ENCODE data around the gene APOBEC2. TPM values are rescaled to one million over a fixed set of nuclear protein-coding genes. Genes with fewer than 3 reads are reported as not detected.

The APOBEC2 gene
- total and polyA plus RNA-seq, 4 experiments from 2014 or later = 0.44 to 0.91 TPM; not detected in 2

GRCh38 chr6:41066867-41067304 is 13.9 kb downstream of the APOBEC2 start:
- Histone ChIP-seq H3K27ac (ENCODE audit: low read depth, low read length) (no peak overlapping the region), H3K4me1 (ENCODE audit: insufficient read depth, low read length) (peaks cover 15% of the 10 kb centered on the region), H3K9me3 (ENCODE audit: control insufficient read depth in 1 of 2, low read length in 2 of 2) (no peaks in the 10 kb centered on the region), H3K27me3 (ENCODE audit: insufficient read depth, low read length) (no peaks in the 10 kb centered on the region), H3K36me3 (ENCODE audit: insufficient read depth, low read length) (peaks cover 32% of the 10 kb centered on the region), H3K4me3 (ENCODE audit: low read length in 2 of 2) (no peak overlapping the region)
- H3K36me3 Mint-ChIP-seq = peaks cover 45 to 69% of the 10 kb centered on the region in 2 donors
- POLR2A ChIA-PET (ENCODE audit: partially characterized antibody) = no interaction called here
- intact Hi-C loops (cut with micrococcal nuclease) = loop anchor here (1.0 kb wide), 1 partner anchor 61 kb away; no protein-coding TSS in a partner anchor
- H3K9me3 Mint-ChIP-seq = no peaks in the 10 kb centered on the region
- peak overlapping the region; percentile 15 to 82 (median 70) for H3K27ac Mint-ChIP-seq
- H3K4me3 Mint-ChIP-seq = peak overlapping the region in 1 of 8 donors; percentile 26
- DNase-seq = peak; percentile 43 to 62 (median 54)
- CTCF ChIA-PET (ENCODE audit: partially characterized antibody) = interaction anchor here (0.9 to 4.5 kb wide), 7 partner anchors 8 to 62 kb away, joined by 3 to 22 read pairs (median 5); partner anchors contain the start of gene UNC5CL
- H3K27me3 Mint-ChIP-seq = no peaks in the 10 kb centered on the region
- peaks cover 15 to 25% (median 23%) of the 10 kb centered on the region in 4 donors for H3K4me1 Mint-ChIP-seq

- Histone ChIP-seq H3K27me3 (ENCODE audit: insufficient read depth, low read length) (no peaks in the 10 kb centered on the region), H3K36me3 (ENCODE audit: insufficient read depth, low read length) (peaks cover 17% of the 10 kb centered on the region), H3K4me3 (ENCODE audit: low read length in 2 of 2) (peak overlapping the region; percentile 59 to 94), H3K4me1 (ENCODE audit: insufficient read depth, low read length) (peaks cover 42% of the 10 kb centered on the region), H3K9me3 (ENCODE audit: control insufficient read depth in 1 of 2, low read length in 2 of 2) (no peaks in the 10 kb centered on the region), H3K27ac (ENCODE audit: low read depth, low read length) (peak overlapping the region; percentile 97)
- Mint-ChIP-seq H3K4me1 (peaks cover 35 to 62% (median 49%) of the 10 kb centered on the region in 4 donors), H3K9me3 (peaks cover 0 to 5% (median 0%) of the 10 kb centered on the region in 8 donors), H3K4me3 (peak overlapping the region; percentile 91 to 98 (median 96)), H3K36me3 (peaks cover 16 to 55% of the 10 kb centered on the region in 2 donors), H3K27ac (peak overlapping the region; percentile 90 to 99 (median 97)), H3K27me3 (no peaks in the 10 kb centered on the region)
- intact Hi-C loops (cut with micrococcal nuclease) = loop anchor here (5.0 kb wide), 1 partner anchor 491 kb away; no protein-coding TSS in a partner anchor
- DNase-seq = no peak
- ChIA-PET CTCF (ENCODE audit: partially characterized antibody) (interaction anchor here (0.5 to 1.3 kb wide), 3 partner anchors 32 to 74 kb away, joined by 3 to 9 read pairs (median 3); no protein-coding TSS in a partner anchor), POLR2A (ENCODE audit: partially characterized antibody) (interaction anchor here (0.9 to 3.0 kb wide), 4 partner anchors 16 to 227 kb away, joined by 3 to 24 read pairs (median 6); no protein-coding TSS in a partner anchor)
Measured at GRCh38 chr6:41071501-41071922, 18.5 kb downstream of the APOBEC2 start.

GRCh38 chr6:41071923-41072835 is 19.2 kb downstream of the APOBEC2 start, which contains the start of gene OARD1:
TSS of gene OARD1 (minus strand) at chr6:41072356. CDS start at chr6:41071634, 722 bp downstream.
- Mint-ChIP-seq H3K9me3 (peaks cover 0 to 5% (median 0%) of the 10 kb centered on the region in 8 donors), H3K4me3 (peak within 1 kb of the TSS; percentile 91 to 98 (median 97)), H3K27ac (peak within 1 kb of the TSS; percentile 90 to 99 (median 97)), H3K36me3 (peaks cover 9 to 48% of the 10 kb centered on the region in 2 donors), H3K27me3 (no peaks in the 10 kb centered on the region), H3K4me1 (peaks cover 34 to 60% (median 46%) of the 10 kb centered on the region in 4 donors)
- intact Hi-C loops (cut with micrococcal nuclease) = loop anchor here (1.0 to 5.0 kb wide), 7 partner anchors 43 to 1957 kb away; partner anchors contain the start of genes SAYSD1 and TFEB
- Histone ChIP-seq H3K4me3 (ENCODE audit: low read length in 2 of 2) (peak within 1 kb of the TSS; percentile 59 to 94), H3K27ac (ENCODE audit: low read depth, low read length) (peak within 1 kb of the TSS; percentile 97), H3K27me3 (ENCODE audit: insufficient read depth, low read length) (no peaks in the 10 kb centered on the region), H3K4me1 (ENCODE audit: insufficient read depth, low read length) (peaks cover 47% of the 10 kb centered on the region), H3K36me3 (ENCODE audit: insufficient read depth, low read length) (peaks cover 15% of the 10 kb centered on the region), H3K9me3 (ENCODE audit: control insufficient read depth in 1 of 2, low read length in 2 of 2) (no peaks in the 10 kb centered on the region)
- DNase-seq = peak; percentile 100
- CTCF ChIA-PET (ENCODE audit: partially characterized antibody) = interaction anchor here (0.8 to 1.5 kb wide), 6 partner anchors 9 to 129 kb away, joined by 3 to 9 read pairs (median 3); partner anchors contain the start of gene TREML2
- POLR2A ChIA-PET (ENCODE audit: partially characterized antibody) = interaction anchor here (0.6 to 3.0 kb wide), 9 partner anchors 8 to 128 kb away, joined by 3 to 24 read pairs (median 5); partner anchors contain the start of genes TREML2 and UNC5CL

GRCh38 chr6:41072836-41073202 is 19.8 kb downstream of the APOBEC2 start, which contains the start of gene NFYA:
TSS of gene NFYA (plus strand) at chr6:41072974. CDS start at chr6:41079090, 6,116 bp downstream.
- intact Hi-C loops (cut with micrococcal nuclease) = loop anchor here (1.0 to 5.0 kb wide), 7 partner anchors 44 to 1958 kb away; partner anchors contain the start of genes SAYSD1 and TFEB
- CTCF ChIA-PET (ENCODE audit: partially characterized antibody) = interaction anchor here (0.8 to 1.5 kb wide), 5 partner anchors 10 to 128 kb away, joined by 3 to 9 read pairs (median 3); partner anchors contain the start of gene TREML2
- peaks cover 5 to 42% of the 10 kb centered on the region in 2 donors for H3K36me3 Mint-ChIP-seq
- H3K27me3 Mint-ChIP-seq = no peaks in the 10 kb centered on the region
- H3K4me1 ChIP-seq (ENCODE audit: insufficient read depth, low read length) = peaks cover 47% of the 10 kb centered on the region
- peaks cover 10% of the 10 kb centered on the region for H3K36me3 ChIP-seq (ENCODE audit: insufficient read depth, low read length)
- peak within 1 kb of the TSS; percentile 90 to 99 (median 98) for H3K27ac Mint-ChIP-seq
- peak within 1 kb of the TSS; percentile 92 to 98 (median 97) for H3K4me3 Mint-ChIP-seq
- peak within 1 kb of the TSS; percentile 59 to 94 for H3K4me3 ChIP-seq (ENCODE audit: low read length in 2 of 2)
- DNase-seq = no peak
- no peaks in the 10 kb centered on the region for H3K9me3 ChIP-seq (ENCODE audit: control insufficient read depth in 1 of 2, low read length in 2 of 2)
- H3K27me3 ChIP-seq (ENCODE audit: insufficient read depth, low read length) = no peaks in the 10 kb centered on the region
- H3K4me1 Mint-ChIP-seq = peaks cover 37 to 64% (median 48%) of the 10 kb centered on the region in 4 donors
- H3K9me3 Mint-ChIP-seq = peaks cover 0 to 5% (median 0%) of the 10 kb centered on the region in 8 donors
- peak within 1 kb of the TSS; percentile 97 for H3K27ac ChIP-seq (ENCODE audit: low read depth, low read length)
- POLR2A ChIA-PET (ENCODE audit: partially characterized antibody) = interaction anchor here (0.6 to 3.0 kb wide), 9 partner anchors 8 to 128 kb away, joined by 3 to 24 read pairs (median 5); partner anchors contain the start of genes TREML2 and UNC5CL

- peaks cover 0 to 39% of the 10 kb centered on the region in 2 donors for H3K36me3 Mint-ChIP-seq
- POLR2A ChIA-PET (ENCODE audit: partially characterized antibody) = interaction anchor here (0.6 to 3.0 kb wide), 8 partner anchors 7 to 127 kb away, joined by 3 to 24 read pairs (median 5); partner anchors contain the start of genes TREML2 and UNC5CL
- H3K27me3 ChIP-seq (ENCODE audit: insufficient read depth, low read length) = no peaks in the 10 kb centered on the region
- intact Hi-C loops (cut with micrococcal nuclease) = loop anchor here (2.0 to 5.0 kb wide), 5 partner anchors 45 to 1959 kb away; partner anchors contain the start of genes SAYSD1 and TFEB
- H3K9me3 ChIP-seq (ENCODE audit: control insufficient read depth in 1 of 2, low read length in 2 of 2) = no peaks in the 10 kb centered on the region
- no peaks in the 10 kb centered on the region for H3K27me3 Mint-ChIP-seq
- peaks cover 0 to 5% (median 0%) of the 10 kb centered on the region in 8 donors for H3K9me3 Mint-ChIP-seq
- peak overlapping the region; percentile 92 to 98 (median 96) for H3K4me3 Mint-ChIP-seq
- peak; percentile 78 to 85 (median 80) for DNase-seq
- CTCF ChIA-PET (ENCODE audit: partially characterized antibody) = interaction anchor here (0.9 to 1.5 kb wide), 3 partner anchors 35 to 127 kb away, joined by 3 to 9 read pairs (median 3); partner anchors contain the start of gene TREML2
- H3K36me3 ChIP-seq (ENCODE audit: insufficient read depth, low read length) = peaks cover 10% of the 10 kb centered on the region
- peaks cover 47% of the 10 kb centered on the region for H3K4me1 ChIP-seq (ENCODE audit: insufficient read depth, low read length)
- peak overlapping the region; percentile 90 to 99 (median 98) for H3K27ac Mint-ChIP-seq
- H3K4me3 ChIP-seq (ENCODE audit: low read length in 2 of 2) = peak overlapping the region in 1 of 2 donors; percentile 94
- peaks cover 39 to 68% (median 50%) of the 10 kb centered on the region in 4 donors for H3K4me1 Mint-ChIP-seq
- H3K27ac ChIP-seq (ENCODE audit: low read depth, low read length) = peak overlapping the region; percentile 97
Measured at GRCh38 chr6:41073203-41073967, 20.4 kb downstream of the APOBEC2 start.
